SU-DHL-6 (cell line): Measurements from ENCODE around the gene HSD17B14.

Experiments used
- H2AFZ ChIP-seq: fragments of 200-600 bp; sonication (generic); 2 replicates; pipeline ENCODE4 v1.6.1; 2014; ENCODE audit warnings: low read depth, mild to moderate bottlenecking, moderate library complexity, mixed read lengths, antibody characterized with exemption, low read length; ENCODE audit not compliant: severe bottlenecking
- H3F3A ChIP-seq: fragments of 200-600 bp; shearing (Covaris generic); 2 replicates; pipeline ENCODE4 v1.6.0; 2016; ENCODE audit warnings: antibody characterized with exemption, mild to moderate bottlenecking; ENCODE audit not compliant: insufficient read depth
- H3K27ac ChIP-seq: fragments of 200-600 bp; sonication (generic); 2 replicates; pipeline ENCODE4 v1.5.1; 2016; ENCODE audit warnings: low read depth, mild to moderate bottlenecking, low read length, moderate library complexity, mixed read lengths
- H3K27me3 ChIP-seq: fragments of 200-600 bp; sonication (generic), shearing (Covaris generic); 2 replicates; pipeline ENCODE4 v1.6.0; 2014; ENCODE audit warnings: mild to moderate bottlenecking, low read length
- H3K36me3 ChIP-seq: fragments of 200-600 bp; sonication (generic); 2 replicates; pipeline ENCODE4 v1.6.1; 2014; ENCODE audit warnings: mild to moderate bottlenecking, low read length, mixed read lengths
- H3K4me2 ChIP-seq: fragments of 300-600, 200-600 bp; shearing (Covaris generic), sonication (generic); 2 replicates; pipeline ENCODE4 v1.6.0; 2014; ENCODE audit warnings: low read length, low read depth, mild to moderate bottlenecking; ENCODE audit not compliant: poor library complexity, severe bottlenecking
- H3K4me3 ChIP-seq: fragments of 200-600 bp; sonication (generic); 2 replicates; pipeline ENCODE4 v1.5.1; 2014; ENCODE audit warnings: antibody characterized with exemption, low read length, mild to moderate bottlenecking, mixed read lengths; ENCODE audit not compliant: insufficient read depth, poor library complexity, severe bottlenecking
- H3K79me2 ChIP-seq: fragments of 200-600 bp; sonication (generic); 2 replicates; pipeline ENCODE4 v1.6.1; 2014; ENCODE audit warnings: mild to moderate bottlenecking, low read length, moderate library complexity; ENCODE audit not compliant: insufficient read depth
- H3K9ac ChIP-seq: fragments of 200-600 bp; sonication (generic); 2 replicates; pipeline ENCODE4 v1.7.0; 2014; ENCODE audit warnings: mild to moderate bottlenecking, low read length
- H3K9me2 ChIP-seq: fragments of 200-600 bp; sonication (generic); replicated peaks from 2 replicates; pipeline ENCODE4 v1.6.1; 2014; ENCODE audit warnings: low read length; ENCODE audit not compliant: insufficient read depth
- H3K9me3 ChIP-seq: fragments of 200-600 bp; sonication (generic); 2 replicates; pipeline ENCODE4 v1.6.1; 2014; ENCODE audit warnings: low read length, mixed read lengths; ENCODE audit not compliant: insufficient read depth
- H4K20me1 ChIP-seq: fragments of 200-600 bp; sonication (generic); 2 replicates; pipeline ENCODE4 v1.6.1; 2014; ENCODE audit warnings: low read depth, mild to moderate bottlenecking, antibody characterized with exemption, low read length, moderate library complexity, mixed read lengths
- CTCF ChIP-seq: fragments of 200-600 bp; sonication (generic); IDR thresholded peaks from one replicate; pipeline ENCODE4 v1.5.1; 2017; ENCODE audit warnings: antibody characterized with exemption, mild to moderate bottlenecking, low read length, moderate library complexity; ENCODE audit not compliant: insufficient read depth, poor library complexity, severe bottlenecking
- EZH2phosphoT487 ChIP-seq: fragments of 200-600 bp; sonication (generic), shearing (Covaris generic); conservative IDR thresholded peaks from 2 replicates; pipeline ENCODE4 v1.6.1; 2018; ENCODE audit warnings: mild to moderate bottlenecking, antibody characterized with exemption, low read length, moderate library complexity, mixed read lengths

Gene HSD17B14

GRCh38 chr19:48874303-48875135 lies 38.2 kb upstream of the HSD17B14 start:
- TF ChIP-seq EZH2phosphoT487 (no peak), CTCF (no peak)
- H3K27ac ChIP-seq = peak overlapping the region; percentile 97

DNA sequence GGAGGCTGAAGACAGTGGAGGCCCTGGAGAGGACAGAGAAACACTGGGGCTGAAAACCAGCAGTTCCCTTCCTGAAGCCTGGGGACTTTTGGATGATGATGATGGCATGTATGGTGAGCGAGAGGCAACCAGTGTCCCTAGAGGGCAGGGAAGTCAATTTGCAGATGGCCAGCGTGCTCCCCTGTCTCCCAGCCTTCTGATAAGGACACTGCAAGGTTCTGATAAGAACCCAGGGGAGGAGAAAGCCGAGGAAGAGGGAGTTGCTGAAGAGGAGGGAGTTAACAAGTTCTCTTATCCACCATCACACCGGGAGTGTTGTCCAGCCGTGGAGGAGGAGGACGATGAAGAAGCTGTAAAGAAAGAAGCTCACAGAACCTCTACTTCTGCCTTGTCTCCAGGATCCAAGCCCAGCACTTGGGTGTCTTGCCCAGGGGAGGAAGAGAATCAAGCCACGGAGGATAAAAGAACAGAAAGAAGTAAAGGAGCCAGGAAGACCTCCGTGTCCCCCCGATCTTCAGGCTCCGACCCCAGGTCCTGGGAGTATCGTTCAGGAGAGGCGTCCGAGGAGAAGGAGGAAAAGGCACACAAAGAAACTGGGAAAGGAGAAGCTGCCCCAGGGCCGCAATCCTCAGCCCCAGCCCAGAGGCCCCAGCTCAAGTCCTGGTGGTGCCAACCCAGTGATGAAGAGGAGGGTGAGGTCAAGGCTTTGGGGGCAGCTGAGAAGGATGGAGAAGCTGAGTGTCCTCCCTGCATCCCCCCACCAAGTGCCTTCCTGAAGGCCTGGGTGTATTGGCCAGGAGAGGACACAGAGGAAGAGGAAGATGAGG lies 37.4 kb upstream of the HSD17B14 start:
- peak overlapping the region; percentile 89 for H3K9ac ChIP-seq
- no peaks in the 10 kb centered on the region for H3K27me3 ChIP-seq
- peaks cover 25% of the 10 kb centered on the region for H3K79me2 ChIP-seq
- H3K9me2 ChIP-seq = no peaks in the 10 kb centered on the region
- peak overlapping the region; percentile 90 for H3K4me2 ChIP-seq
- no peaks in the 10 kb centered on the region for H3K36me3 ChIP-seq
- H3K9me3 ChIP-seq = no peaks in the 10 kb centered on the region
- peak overlapping the region; percentile 88 for H3K4me3 ChIP-seq
- TF ChIP-seq CTCF = no peak
- no peaks in the 10 kb centered on the region for H4K20me1 ChIP-seq
- H2AFZ ChIP-seq = no peak overlapping the region
- peak overlapping the region; percentile 97 for H3K27ac ChIP-seq
- H3F3A ChIP-seq = peaks cover 54% of the 10 kb centered on the region

More at GRCh38 chr19:48874303-48875135, 38.2 kb upstream of the HSD17B14 start:
- H3K9ac ChIP-seq = peak overlapping the region; percentile 89
- peaks cover 25% of the 10 kb centered on the region for H3K79me2 ChIP-seq
- peak overlapping the region; percentile 88 for H3K4me3 ChIP-seq
- H3K36me3 ChIP-seq = no peaks in the 10 kb centered on the region
- H3F3A ChIP-seq = peaks cover 62% of the 10 kb centered on the region
- H3K9me2 ChIP-seq = no peaks in the 10 kb centered on the region
- no peaks in the 10 kb centered on the region for H4K20me1 ChIP-seq
- no peaks in the 10 kb centered on the region for H3K9me3 ChIP-seq
- H2AFZ ChIP-seq = no peak overlapping the region
- no peaks in the 10 kb centered on the region for H3K27me3 ChIP-seq
- H3K4me2 ChIP-seq = peak overlapping the region; percentile 90

- Histone ChIP-seq H3K36me3 (no peaks in the 10 kb centered on the region), H2AFZ (no peak overlapping the region), H3K4me3 (peak overlapping the region; percentile 88), H3K9me3 (no peaks in the 10 kb centered on the region), H3K9ac (peak overlapping the region; percentile 89), H3K4me2 (peak overlapping the region; percentile 90), H3K9me2 (no peaks in the 10 kb centered on the region), H3K79me2 (peaks cover 25% of the 10 kb centered on the region), H3K27ac (peak overlapping the region; percentile 97), H3F3A (peaks cover 47% of the 10 kb centered on the region), H4K20me1 (no peaks in the 10 kb centered on the region), H3K27me3 (no peaks in the 10 kb centered on the region)
- no peak for TF ChIP-seq CTCF
- TF ChIP-seq EZH2phosphoT487 = no peak
Observed at GRCh38 chr19:48872884-48873475, 36.7 kb upstream of the HSD17B14 start.
